H9 (cell line): ENCODE data around the gene ZNF865. TPM values are rescaled to one million over a fixed set of nuclear protein-coding genes. Genes with fewer than 3 reads are reported as not detected.

Source experiments
- DNase-seq: peaks from one replicate; pipeline ENCODE4 v3.0.0-alpha.2; 2017
- H2AFZ ChIP-seq: one replicate; pipeline ENCODE4 v1.6.1; 2013; ENCODE audit warnings: mild to moderate bottlenecking, low read length, control low read depth, moderate library complexity
- H2AK5ac ChIP-seq: 2 replicates; pipeline ENCODE4 v1.6.1; 2013; ENCODE audit warnings: low read length, control low read depth, mixed read lengths; ENCODE audit not compliant: insufficient read length
- H2BK120ac ChIP-seq: one replicate; pipeline ENCODE4 v1.6.1; 2013; ENCODE audit warnings: low read depth, mild to moderate bottlenecking, low read length, control low read depth, inconsistent platforms; ENCODE audit not compliant: poor library complexity, severe bottlenecking
- H2BK12ac ChIP-seq: 2 replicates; pipeline ENCODE4 v1.6.1; 2013; ENCODE audit warnings: low read length, control low read depth, mixed read lengths, low read depth; ENCODE audit not compliant: insufficient read length
- H2BK15ac ChIP-seq: 2 replicates; pipeline ENCODE4 v1.6.1; 2013; ENCODE audit warnings: low read depth, low read length, control low read depth
- H2BK20ac ChIP-seq: one replicate; pipeline ENCODE4 v1.6.1; 2013; ENCODE audit warnings: low read depth, mild to moderate bottlenecking, low read length, control low read depth, inconsistent platforms; ENCODE audit not compliant: poor library complexity, severe bottlenecking
- H2BK5ac ChIP-seq: 2 replicates; pipeline ENCODE4 v1.6.1; 2013; ENCODE audit warnings: low read length, control low read depth, mixed read lengths; ENCODE audit not compliant: insufficient read length
- H3K14ac ChIP-seq: 2 replicates; pipeline ENCODE4 v1.6.1; 2013; ENCODE audit warnings: low read length, control low read depth; ENCODE audit not compliant: insufficient read depth
- H3K18ac ChIP-seq: 2 replicates; pipeline ENCODE4 v1.6.1; 2013; ENCODE audit warnings: low read depth, mild to moderate bottlenecking, mixed read lengths, low read length, control low read depth; ENCODE audit not compliant: insufficient read length
- H3K23ac ChIP-seq: 2 replicates; pipeline ENCODE4 v1.6.1; 2013; ENCODE audit warnings: low read length, control low read depth, mixed read lengths, low read depth; ENCODE audit not compliant: insufficient read length
- H3K23me2 ChIP-seq: 2 replicates; pipeline ENCODE4 v1.6.1; 2013; ENCODE audit warnings: low read depth, mild to moderate bottlenecking, mixed read lengths, low read length, control low read depth; ENCODE audit not compliant: insufficient read length, poor library complexity, severe bottlenecking
- H3K27ac ChIP-seq: 2 replicates; pipeline ENCODE4 v1.5.1; 2013; ENCODE audit warnings: low read length, control low read depth, mixed read lengths, low read depth; ENCODE audit not compliant: insufficient read length
- H3K27me3 ChIP-seq: 2 replicates; pipeline ENCODE4 v1.6.1; 2013; ENCODE audit warnings: low read length, control low read depth, inconsistent platforms; ENCODE audit not compliant: insufficient read depth
- H3K4ac ChIP-seq: 2 replicates; pipeline ENCODE4 v1.6.1; 2013; ENCODE audit warnings: low read depth, mild to moderate bottlenecking, control low read depth, inconsistent platforms, low read length, moderate library complexity
- H3K4me1 ChIP-seq: 2 replicates; pipeline ENCODE4 v1.6.1; 2013; ENCODE audit warnings: low read length, control low read depth, inconsistent platforms; ENCODE audit not compliant: insufficient read depth
- H3K4me2 ChIP-seq: 2 replicates; pipeline ENCODE4 v1.6.1; 2013; ENCODE audit warnings: low read length, control low read depth, mixed read lengths; ENCODE audit not compliant: insufficient read length, insufficient read depth
- H3K56ac ChIP-seq: 2 replicates; pipeline ENCODE4 v1.6.1; 2013; ENCODE audit warnings: low read depth, mild to moderate bottlenecking, mixed read lengths, low read length, control low read depth; ENCODE audit not compliant: insufficient read length
- H3K79me1 ChIP-seq: 2 replicates; pipeline ENCODE4 v1.6.1; 2013; ENCODE audit warnings: low read depth, mild to moderate bottlenecking, moderate library complexity, low read length, control low read depth, inconsistent platforms; ENCODE audit not compliant: insufficient read depth, poor library complexity, severe bottlenecking
- H3K79me2 ChIP-seq: 2 replicates; pipeline ENCODE4 v1.6.1; 2013; ENCODE audit warnings: low read length, control low read depth, inconsistent platforms; ENCODE audit not compliant: insufficient read depth
- H3K9ac ChIP-seq: 2 replicates; pipeline ENCODE4 v1.6.1; 2013; ENCODE audit warnings: low read length, control low read depth, mixed read lengths; ENCODE audit not compliant: insufficient read length; ENCODE audit errors: extremely low read depth
- H3K9me3 ChIP-seq: one replicate; pipeline ENCODE4 v1.6.1; 2013; ENCODE audit warnings: low read depth, low read length, inconsistent platforms; ENCODE audit not compliant: control insufficient read depth
- H3T11ph ChIP-seq: one replicate; pipeline ENCODE4 v1.6.1; 2013; ENCODE audit warnings: mild to moderate bottlenecking, low read length, control low read depth, inconsistent platforms
- H4K20me1 ChIP-seq: one replicate; pipeline ENCODE4 v1.6.1; 2013; ENCODE audit not compliant: control insufficient read depth, insufficient read length, insufficient read depth
- H4K5ac ChIP-seq: 2 replicates; pipeline ENCODE4 v1.6.1; 2013; ENCODE audit warnings: low read depth, mild to moderate bottlenecking, mixed read lengths, low read length, control low read depth; ENCODE audit not compliant: insufficient read length
- H4K8ac ChIP-seq: replicated peaks from 2 replicates; pipeline ENCODE4 v1.6.1; 2013; ENCODE audit warnings: low read length, control low read depth, mixed read lengths, low read depth; ENCODE audit not compliant: insufficient read length
- H4K91ac ChIP-seq: 2 replicates; pipeline ENCODE4 v1.6.1; 2013; ENCODE audit warnings: low read depth, mild to moderate bottlenecking, moderate library complexity, mixed read lengths, low read length, control low read depth; ENCODE audit not compliant: insufficient read length
- H3K27ac Mint-ChIP-seq, 3 experiments: 2 replicates in 2 of 3; 3 replicates in 1 of 3; pipeline ENCODE4 v1.8.0; 2020 to 2021; ENCODE audit warnings: mixed read lengths in 3 of 3, mild to moderate bottlenecking in 1 of 3, moderate library complexity in 1 of 3
- H3K27me3 Mint-ChIP-seq: 2 replicates; pipeline ENCODE4 v1.8.0; 2021; ENCODE audit warnings: low read depth, mild to moderate bottlenecking, moderate library complexity, mixed read lengths
- H3K36me3 Mint-ChIP-seq, 3 experiments: 2 replicates in 2 of 3; 3 replicates in 1 of 3; pipeline ENCODE4 v1.8.0; 2020 to 2021; ENCODE audit warnings: low read depth in 3 of 3, mixed read lengths in 3 of 3; ENCODE audit not compliant: insufficient read depth in 1 of 3
- H3K4me1 Mint-ChIP-seq, 2 experiments: 2 replicates each; pipeline ENCODE4 v1.8.0; 2020; ENCODE audit warnings: mixed read lengths in 2 of 2
- H3K4me3 Mint-ChIP-seq, 2 experiments: 2 replicates in 1 of 2; 3 replicates in 1 of 2; pipeline ENCODE4 v1.8.0; 2020 to 2021; ENCODE audit warnings: mild to moderate bottlenecking in 2 of 2, mixed read lengths in 2 of 2, moderate library complexity in 1 of 2
- H3K9me3 Mint-ChIP-seq, 2 experiments: 2 replicates in 1 of 2; 3 replicates in 1 of 2; pipeline ENCODE4 v1.8.0; 2020; ENCODE audit warnings: mild to moderate bottlenecking in 2 of 2, mixed read lengths in 2 of 2, moderate library complexity in 1 of 2
- CTCF ChIP-seq: fragments of 200-600 bp; sonication (generic); conservative IDR thresholded peaks from 3 replicates; pipeline ENCODE4 v1.8.0; 2021; ENCODE audit warnings: antibody characterized with exemption, mild to moderate bottlenecking
- WGBS: extraction: QIAGEN DNeasy Blood & Tissue Kit; methylation state at CpG from one replicate; pipeline ENCODE4 v1.1.7; 2013; ENCODE audit warnings: missing lambda C conversion rate, low lambda C conversion rate, mixed read lengths; ENCODE audit not compliant: insufficient read length; ENCODE audit errors: extremely low coverage; 5-methylcytosine and 5-hydroxymethylcytosine counted together
- total RNA-seq: library from RNA; stranded (reverse); gene quantifications from 2 replicates; pipeline ENCODE4 v1.2.1, GENCODE V29; 2021

ZNF865 gene
- total RNA-seq, 1 experiment from 2014 or later, result 14.3 TPM

- Histone ChIP-seq H3K27me3 (no peaks in the 10 kb centered on the region), H2BK12ac (no peak overlapping the region), H4K20me1 (no peaks in the 10 kb centered on the region), H3T11ph (no peak overlapping the region), H2AK5ac (no peak overlapping the region), H3K14ac (no peak overlapping the region), H3K18ac (no peak overlapping the region), H3K27ac (no peak overlapping the region), H3K4me2 (peak overlapping the region; percentile 73), H3K79me2 (peaks cover 7% of the 10 kb centered on the region; the same call in 1 of the 2 replicates), H3K4me1 (no peaks in the 10 kb centered on the region), H3K4ac (no peak overlapping the region), H2BK15ac (no peak overlapping the region), H3K9ac (no peak overlapping the region), H2AFZ (no peak overlapping the region), H2BK5ac (no peak overlapping the region), H2BK20ac (no peak overlapping the region), H3K9me3 (no peaks in the 10 kb centered on the region), H3K23ac (no peak overlapping the region), H4K5ac (no peak overlapping the region), H4K91ac (no peak overlapping the region), H3K23me2 (peaks cover 40% of the 10 kb centered on the region), H4K8ac (no peak overlapping the region), H2BK120ac (no peak overlapping the region), H3K79me1 (peaks cover 3% of the 10 kb centered on the region), H3K56ac (no peak overlapping the region)
- no CpG with 5 or more reads among the region's 28 CpGs for WGBS
- Mint-ChIP-seq H3K9me3 (peaks cover 0 to 4% of the 10 kb centered on the region in 2 experiments; a peak in 2 of 5 replicates), H3K27ac (no peak overlapping the region), H3K36me3 (peaks cover 16 to 36% (median 27%) of the 10 kb centered on the region in 3 experiments), H3K4me3 (peak overlapping the region; percentile 97), H3K4me1 (peaks cover 26 to 40% of the 10 kb centered on the region in 2 experiments), H3K27me3 (peaks cover 3% of the 10 kb centered on the region; the same call in 1 of the 2 replicates)
- no peak for DNase-seq
- no peak for TF ChIP-seq CTCF
These were observed 39.5 kb downstream of the ZNF865 start for GRCh38 chr19:55644842-55645511.
